Fibroblast of peridontal ligament (primary cell): ENCODE results near the gene SIN3B.

Source experiments
- DNase-seq: peaks from one replicate; pipeline ENCODE4 v3.0.0-alpha.2; 2010; ENCODE audit errors: extremely low read depth

SIN3B gene

DNA sequence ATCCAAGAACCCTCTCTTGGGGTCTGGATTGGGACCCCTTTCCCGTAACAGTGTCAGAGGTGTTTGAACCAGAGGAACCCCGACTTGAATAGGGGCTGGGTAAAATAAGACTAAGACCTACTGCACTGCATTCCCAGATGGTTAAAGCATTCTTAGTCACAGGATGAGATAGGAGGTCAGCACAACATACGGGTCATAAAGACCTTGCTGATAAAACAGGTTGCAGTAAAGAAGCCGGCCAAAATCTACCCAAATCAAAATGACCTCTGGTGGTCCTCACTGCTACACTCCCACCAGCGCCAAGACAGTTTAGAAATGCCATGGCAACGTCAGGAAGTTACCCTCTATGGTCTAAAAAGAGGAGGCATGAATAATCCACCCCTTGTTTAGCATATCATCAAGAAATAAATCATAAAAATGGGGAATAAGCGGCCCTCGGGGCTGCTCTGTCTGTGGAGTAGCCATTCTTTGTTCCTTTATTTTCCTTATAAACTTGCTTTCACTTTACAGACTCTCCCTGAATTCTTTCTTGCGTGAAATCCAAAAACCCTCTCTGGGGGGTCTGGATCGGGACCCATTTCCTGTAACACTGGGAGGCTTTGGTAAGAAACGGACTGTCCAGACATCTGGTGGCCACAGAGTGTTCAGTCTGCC lies 4.4 kb upstream of the SIN3B start:
- no peak for DNase-seq

DNA sequence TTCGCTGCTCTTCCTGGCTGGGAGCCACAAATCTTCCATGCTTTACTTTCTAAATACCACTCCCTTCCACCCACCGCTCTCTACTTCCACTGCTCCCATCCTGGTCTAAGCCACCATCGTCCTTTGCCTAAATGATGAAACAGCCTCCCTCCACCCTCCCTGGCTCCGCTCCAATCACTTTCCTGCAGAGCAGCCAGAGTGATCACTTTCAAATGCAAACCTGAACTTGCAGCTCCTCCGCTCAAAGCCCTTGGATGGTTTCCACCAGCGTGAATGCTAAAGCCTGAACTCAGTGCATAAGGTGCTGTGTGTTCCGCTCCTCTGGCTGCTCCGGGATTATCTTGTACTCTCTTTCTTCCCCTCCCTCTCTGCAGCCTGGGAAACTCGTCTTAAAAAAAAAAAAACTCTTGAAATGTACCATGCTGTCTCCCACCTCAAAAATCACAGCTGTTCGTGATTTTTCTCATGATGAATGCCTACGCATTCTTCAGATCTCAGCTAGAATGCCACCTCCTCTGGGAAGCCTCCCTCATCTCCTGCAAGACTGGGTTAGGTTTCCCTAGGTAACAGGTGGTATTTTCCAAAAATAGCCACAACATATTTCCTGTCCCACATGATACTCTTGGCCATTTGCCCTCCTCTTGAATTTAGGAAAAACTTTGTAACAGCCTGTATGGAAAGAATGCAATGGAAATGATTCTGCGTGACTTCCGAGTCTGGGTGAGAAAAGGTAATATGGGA lies 3.7 kb upstream of the SIN3B start:
- DNase-seq = peak; percentile 79

DNA sequence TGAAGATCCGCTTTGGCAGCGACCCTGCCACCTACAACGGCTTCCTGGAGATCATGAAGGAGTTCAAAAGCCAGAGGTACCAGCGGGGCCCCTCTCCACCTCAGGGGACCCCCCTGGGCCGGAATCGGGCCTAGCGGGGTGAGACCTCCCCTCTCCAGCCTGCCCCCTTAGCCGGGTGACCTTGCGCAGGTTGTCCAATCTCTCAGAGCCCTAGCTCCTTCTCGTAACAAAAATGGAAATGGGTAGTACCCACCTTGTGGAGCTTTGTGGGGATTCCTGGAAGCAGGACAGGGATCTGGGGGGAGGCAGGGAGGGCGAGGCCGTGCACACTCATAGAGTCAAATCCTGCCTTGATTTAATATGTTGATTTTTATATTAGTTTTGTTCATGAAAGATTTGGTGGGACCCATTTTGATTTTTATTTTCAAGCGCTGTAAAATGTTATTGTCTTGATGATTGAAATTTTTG lies 658 bp downstream of the SIN3B start:
- DNase-seq = no peak

DNA sequence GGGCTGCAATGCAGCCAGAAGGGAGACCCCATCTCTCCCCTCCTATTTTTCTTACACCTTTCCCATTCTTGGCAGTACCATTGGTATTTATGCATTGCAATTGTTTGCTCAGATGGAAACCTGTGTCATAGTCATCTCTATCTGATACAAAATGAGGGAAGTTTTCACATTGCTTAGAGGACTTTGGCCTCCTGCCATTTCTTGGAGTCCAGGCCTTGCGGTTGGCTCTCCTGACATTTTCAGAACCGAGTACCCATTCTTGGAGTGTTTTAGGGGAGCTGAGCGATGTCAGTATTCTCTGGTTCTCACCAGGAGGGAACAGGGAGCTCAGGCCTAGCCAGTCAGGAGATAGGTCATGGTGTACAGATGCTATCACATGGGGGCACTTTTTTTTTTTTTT lies 1.5 kb downstream of the SIN3B start:
- DNase-seq = no peak

DNA sequence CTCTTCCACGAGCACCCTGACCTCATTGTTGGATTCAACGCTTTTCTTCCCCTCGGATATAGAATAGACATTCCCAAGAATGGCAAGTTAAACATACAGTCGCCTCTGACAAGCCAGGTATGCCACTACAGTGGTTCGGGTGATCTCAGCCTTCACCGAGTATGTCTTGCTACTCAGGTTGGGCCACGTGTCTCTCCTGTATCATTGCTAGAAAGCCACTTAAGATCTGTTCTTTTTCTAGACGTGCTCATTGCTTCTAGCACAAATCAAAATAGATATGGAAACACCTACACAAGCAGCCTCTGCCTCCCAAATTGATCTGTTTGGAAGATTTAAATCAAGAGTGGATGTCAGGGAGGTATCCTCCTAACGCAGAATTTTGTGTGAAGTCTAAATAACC lies 2.3 kb downstream of the SIN3B start:
- DNase-seq = no peak

DNA sequence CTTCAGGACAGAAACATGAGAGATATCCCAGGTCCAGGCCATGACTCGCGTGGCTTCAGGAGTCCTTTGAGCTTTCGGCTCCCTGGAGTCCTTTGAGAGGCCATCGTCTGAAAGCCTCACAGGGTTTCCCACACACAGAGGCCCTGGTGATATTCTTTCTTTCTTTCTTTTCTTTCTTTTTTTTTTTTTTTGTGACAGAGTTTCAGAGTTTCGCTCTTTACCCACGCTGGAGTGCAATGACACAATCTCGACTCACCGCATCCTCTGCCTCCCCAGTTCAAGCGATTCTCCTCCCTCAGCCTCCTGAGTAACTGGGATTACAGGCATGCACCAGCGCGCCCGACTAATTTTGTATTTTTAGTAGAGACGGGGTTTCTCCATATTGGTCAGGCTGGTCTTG lies 5.5 kb downstream of the SIN3B start:
- no peak for DNase-seq

DNA sequence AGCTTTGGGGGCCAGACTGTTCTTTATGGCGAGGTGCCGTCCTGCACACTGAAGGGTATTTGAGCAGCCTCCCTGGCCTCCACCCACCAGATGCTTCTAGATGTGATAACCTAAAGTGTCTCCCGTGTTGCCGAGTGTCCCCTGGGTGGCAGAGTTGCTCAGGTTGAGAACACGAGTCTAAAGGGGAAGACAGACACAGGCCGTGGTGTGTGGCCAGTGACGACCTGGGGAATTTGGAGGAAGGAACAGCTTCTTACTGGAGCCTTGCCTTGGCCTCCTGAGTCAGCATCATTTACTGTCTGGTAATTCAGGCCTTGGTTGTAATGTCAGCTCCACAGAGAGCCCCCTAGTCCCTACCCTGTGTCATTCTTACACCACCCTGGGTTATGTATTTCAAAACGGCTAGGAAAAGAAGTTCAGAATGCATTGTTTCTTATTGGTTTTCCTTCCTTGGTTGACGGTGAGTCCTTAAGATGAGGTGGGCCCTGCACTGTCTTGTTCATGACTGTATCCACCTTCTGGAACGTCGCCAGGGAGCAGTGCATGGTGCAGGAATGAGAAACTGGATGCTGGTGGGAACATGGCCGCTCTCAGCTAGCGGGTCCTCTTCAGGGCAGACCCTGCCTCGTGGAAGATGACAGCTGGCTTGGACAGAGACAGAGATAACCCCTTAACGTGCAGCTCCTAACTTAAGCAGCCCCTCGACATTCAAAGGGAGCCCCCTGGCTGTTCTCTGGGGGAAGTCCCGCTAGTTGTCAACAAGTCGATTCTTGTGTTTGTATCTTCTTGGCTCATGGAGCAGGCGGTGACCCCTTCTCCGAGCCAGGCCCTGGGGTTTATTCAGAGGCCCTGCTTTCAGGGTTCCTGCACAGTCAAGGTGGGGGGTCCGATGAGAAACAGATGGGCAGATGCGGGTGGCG lies 7.2 kb downstream of the SIN3B start:
- no peak for DNase-seq

DNA sequence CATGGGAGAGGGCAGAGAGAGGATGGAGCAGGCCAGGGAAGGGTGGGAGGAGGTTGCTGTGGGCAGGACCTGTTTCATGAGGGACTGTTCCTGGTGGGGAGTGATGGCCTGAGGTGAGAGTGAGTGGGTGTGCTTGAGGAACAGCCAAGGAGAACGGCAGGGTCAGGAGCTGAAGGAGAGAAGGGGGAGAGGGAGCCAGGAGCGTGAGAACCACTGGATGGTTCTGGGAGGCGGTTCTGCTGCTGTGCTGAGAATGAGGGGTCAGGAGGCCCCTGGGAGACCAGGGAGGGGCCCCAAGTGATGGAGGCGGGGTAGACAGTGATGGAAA lies 7.8 kb downstream of the SIN3B start:
- DNase-seq = no peak

DNA sequence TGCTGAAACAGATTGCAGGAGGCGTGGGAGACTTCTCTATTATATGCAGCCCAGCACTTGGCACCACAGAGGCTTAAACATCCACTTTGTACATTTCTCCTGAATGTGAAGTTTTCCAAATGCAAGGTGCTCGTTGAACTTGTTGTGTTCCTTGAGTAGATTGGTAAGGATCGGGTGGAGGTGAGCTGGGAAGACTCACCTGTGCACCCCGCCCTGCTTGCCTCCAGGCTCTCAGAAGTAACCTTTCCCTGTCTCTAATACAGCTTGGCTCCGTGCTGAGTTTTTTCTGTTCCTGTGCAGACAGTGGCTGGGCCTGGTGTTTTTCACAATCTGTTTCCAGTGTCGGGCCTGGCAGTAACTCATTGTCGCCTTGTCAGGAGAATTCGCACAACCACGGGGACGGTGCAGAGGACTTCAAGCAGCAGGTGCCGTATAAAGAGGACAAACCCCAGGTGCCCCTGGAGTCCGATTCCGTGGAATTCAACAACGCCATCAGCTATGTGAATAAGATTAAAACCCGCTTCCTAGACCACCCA lies 12.3 kb downstream of the SIN3B start:
- DNase-seq = no peak

DNA sequence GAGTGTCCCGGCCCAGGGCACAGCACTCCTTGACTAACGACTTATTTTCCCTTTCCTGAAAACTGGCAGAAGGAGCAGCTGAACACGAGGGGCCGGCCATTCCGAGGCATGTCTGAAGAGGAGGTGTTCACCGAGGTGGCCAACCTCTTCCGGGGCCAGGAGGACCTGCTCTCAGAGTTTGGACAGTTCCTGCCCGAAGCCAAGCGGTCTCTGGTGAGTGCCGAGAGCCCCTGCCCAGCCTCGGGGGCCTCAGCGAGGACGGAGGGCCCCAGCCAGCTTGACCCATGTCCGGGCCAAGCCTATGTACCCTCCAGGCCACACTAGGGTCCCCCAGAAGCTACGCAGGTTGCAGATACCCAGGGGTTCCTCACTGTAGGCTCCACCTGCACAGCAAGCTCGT lies 17.7 kb downstream of the SIN3B start:
- DNase-seq = no peak

DNA sequence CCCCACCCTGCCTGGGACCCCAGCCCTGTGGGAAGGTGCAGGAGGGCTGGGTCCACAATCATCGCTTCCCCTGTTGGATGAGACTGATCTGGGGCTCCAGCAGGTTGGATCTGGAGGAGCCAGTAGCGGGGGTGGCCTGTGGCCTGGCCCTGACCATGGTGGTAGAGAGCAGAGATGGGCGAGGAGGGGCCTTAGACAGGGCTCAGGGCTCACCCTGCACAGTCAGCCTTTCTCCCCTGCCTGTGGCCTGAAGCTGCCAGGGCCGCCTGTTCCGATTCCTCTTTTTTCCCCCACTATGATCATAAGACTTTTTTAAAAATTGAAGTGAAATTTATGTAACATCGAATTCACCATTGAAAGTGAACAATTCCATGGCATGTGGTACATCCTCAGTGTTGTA lies 18.2 kb downstream of the SIN3B start:
- DNase-seq = no peak

DNA sequence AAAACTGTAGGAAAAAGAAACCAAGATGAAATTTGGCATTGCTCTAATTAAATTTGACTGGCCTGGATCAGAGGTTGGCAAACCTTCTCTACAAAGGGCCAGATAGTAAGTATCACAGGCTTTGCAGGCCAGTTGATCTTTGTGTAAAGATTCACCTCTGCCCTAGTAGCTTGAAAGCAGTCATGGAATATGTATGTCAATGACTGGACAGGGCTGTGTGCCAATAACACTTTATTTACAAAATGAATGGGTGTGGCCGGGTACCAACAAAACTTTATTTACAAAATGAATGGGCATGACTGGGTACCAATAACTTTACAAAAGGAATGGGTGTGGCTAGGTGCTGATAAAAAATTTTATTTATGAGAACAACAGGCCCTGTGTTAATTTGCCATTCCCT lies 20.0 kb downstream of the SIN3B start:
- peak; percentile 38 for DNase-seq

DNA sequence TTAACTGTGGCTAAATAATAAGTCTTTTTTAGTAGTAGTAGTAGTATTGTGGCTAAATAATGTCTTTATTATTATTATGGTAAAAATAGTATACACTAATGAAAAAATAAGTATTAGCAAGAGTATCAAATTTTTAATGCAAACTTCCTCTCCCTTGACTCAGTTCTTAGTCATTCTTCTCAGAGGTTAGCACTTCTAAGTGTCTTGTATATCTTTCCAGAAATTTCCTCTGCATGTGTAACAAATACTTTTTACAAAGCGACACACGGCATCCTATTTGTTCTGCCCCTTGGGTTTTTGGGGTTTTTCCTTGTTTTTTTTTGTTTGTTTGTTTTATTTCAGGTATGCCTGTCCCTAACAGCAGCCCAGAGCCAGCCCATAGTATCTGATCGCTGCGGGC lies 20.9 kb downstream of the SIN3B start:
- no peak for DNase-seq

DNA sequence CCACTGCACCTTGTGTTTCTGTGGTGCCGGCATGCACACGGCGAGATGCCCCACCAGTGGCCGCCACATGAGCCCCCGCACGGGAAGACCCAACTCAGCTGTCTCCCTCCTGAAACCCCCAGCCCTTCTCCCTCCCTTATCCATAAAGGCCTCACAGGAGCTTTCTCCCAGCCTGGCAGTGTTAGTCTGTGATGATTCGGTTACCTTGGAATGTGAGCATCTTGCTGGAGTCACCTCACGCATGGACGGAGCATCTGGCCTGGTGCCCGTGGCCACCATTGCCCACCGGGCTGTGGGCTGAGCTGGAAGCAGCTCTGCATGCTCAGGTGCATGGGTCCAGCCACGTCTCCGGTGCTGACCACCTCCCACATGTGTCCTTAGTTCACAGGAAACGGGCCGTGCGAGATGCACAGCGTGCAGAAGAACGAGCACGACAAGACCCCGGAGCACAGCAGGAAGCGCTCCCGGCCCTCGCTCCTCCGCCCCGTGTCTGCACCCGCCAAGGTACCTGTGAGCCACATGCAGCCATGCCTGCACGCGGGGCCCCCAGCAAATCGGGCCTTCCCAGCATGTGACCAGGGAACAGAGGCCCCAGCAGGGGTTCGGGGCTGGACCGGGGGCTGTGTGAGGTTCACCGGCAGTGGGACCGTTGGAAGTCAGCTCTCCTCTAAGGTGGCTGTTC lies 22.0 kb downstream of the SIN3B start:
- no peak for DNase-seq

DNA sequence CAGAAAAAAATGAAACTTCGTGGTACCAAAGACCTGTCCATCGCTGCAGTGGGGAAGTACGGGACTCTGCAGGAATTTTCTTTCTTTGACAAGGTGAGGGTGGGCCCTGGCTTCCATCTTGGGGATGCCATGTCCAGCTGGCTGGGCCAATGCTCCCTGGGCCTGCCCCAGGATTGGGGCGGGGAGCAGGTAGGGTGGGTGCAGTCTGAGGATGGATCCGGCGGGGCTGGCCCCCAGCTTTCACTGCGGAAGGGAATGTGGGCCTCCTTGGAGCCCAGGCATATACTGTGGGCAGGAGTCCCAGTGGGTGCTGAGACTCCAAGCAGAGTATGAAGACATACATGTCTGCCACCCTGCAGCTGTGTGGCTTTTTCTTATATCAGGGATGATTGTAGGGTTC lies 23.9 kb downstream of the SIN3B start:
- no peak for DNase-seq

DNA sequence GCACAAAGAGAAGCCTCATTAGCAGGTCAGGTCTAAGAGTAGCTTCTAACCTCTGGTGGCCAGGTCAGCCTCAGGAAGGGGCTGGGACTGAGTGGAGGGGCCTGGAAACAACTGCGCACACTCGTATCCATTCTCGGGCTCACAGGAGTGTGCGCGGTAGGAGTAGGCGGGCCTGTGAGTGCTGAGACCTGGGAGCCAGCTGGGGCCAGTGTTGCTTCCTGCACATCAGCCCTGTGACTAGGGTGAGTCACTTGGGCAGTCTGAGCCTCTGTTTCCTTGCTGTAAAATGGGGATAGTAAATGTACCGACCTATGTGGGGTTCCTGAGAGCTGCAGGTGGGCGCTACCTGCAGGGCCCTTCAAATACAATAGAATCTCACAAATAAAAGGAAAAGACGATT lies 26.9 kb downstream of the SIN3B start:
- DNase-seq = no peak

DNA sequence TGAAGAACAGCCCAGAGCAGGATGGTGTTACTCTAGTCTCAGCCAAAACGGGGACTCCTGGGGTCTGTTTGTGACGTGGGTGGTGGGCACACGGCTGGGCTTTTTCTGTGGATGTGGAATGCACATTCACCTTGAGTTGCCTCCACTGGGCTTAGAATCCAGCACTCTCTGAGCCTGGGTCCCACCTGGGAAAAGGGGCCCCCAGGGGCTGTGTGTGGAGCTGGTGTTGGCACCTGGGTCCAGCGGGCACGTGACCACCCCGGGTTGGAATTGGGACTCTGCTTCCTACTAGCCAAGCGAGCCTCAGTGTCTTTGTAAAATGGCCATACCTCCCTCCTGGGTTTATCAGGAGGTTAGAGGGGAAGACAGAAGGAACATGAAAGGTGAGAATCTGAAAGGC lies 30.4 kb downstream of the SIN3B start:
- no peak for DNase-seq

DNA sequence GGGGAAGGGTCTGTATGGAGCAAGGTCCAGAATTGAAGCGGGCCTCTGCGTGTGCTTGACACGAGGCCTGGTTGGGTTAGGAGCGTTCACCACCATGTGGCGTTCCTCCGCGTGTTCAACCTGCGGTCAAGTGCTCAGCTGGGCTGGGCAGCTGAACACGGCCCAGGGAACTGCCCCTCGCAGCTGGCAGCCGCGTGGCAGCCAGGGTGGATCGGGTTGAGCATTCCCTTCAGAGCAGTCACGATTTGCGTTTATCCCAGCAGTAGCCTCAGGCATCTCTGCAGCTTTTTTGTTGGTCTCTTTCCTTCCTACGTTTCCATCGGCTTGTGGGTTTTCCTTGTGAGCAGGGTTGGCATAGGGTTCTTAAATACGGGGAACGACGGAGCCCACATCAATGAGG lies 30.9 kb downstream of the SIN3B start:
- peak; percentile 56 for DNase-seq

DNA sequence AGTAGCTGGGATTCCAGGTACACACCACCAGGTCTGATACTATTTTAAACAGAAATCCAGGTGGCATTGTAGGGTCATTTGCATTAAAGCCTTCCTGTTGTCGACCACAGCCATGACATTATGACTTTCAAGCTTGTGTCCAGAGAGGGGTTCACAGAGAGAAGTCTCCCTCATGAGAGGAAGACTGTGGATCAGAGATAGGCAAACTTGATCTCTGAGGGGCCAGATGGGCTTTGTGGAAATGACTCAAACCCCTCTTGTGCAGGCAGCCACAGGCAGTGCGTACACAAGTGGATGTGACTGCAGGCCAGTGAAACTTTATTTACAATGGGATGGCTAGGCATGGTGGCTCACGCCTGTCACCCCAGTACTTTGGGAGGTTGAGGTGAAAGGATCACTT lies 31.8 kb downstream of the SIN3B start:
- no peak for DNase-seq

DNA sequence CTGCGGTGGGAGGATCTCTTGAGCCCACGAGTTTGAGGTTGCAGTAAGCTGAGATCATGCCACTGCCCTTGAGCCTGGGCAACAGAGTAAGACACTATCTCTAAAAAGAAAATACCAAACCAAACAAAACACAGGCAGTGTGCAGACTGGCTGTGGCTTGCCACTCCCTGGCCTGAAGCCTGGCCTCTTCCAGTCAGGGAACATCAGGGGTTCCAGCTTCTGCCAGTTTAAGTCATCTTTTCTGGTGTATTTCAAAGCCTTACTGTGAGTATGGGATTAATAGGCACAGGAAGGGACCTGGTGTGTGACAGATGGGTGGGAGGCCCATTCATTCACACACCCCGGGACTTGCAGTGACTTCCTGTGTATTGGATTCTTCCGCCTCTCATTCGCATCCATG lies 32.6 kb downstream of the SIN3B start:
- DNase-seq = no peak

DNA sequence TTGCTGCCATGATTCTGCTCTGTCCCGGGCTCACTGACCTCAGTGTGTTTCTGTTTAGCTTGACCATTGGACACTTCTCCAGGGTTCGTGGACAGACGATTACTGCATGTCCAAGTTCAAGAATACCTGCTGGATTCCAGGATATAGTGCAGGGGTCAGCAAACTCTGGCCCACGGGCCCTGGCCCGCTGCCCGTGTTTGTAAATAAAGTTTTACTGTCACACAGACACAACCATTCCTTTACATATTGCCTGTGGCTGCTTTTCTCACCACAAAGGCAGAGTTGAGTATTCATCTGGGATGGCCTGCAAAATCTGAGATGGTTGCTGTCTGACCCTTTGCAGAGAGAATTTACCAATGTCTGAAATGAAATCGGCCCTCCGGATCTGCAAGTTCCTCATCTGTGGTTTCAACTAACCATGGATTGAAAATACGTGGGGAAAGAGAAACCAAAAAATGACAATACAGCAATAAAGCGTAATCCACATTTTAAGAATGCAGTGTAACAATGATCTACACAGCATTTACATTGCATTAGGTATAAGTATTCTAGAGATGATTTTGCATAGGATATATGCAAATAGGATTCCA lies 33.7 kb downstream of the SIN3B start:
- no peak for DNase-seq

DNA sequence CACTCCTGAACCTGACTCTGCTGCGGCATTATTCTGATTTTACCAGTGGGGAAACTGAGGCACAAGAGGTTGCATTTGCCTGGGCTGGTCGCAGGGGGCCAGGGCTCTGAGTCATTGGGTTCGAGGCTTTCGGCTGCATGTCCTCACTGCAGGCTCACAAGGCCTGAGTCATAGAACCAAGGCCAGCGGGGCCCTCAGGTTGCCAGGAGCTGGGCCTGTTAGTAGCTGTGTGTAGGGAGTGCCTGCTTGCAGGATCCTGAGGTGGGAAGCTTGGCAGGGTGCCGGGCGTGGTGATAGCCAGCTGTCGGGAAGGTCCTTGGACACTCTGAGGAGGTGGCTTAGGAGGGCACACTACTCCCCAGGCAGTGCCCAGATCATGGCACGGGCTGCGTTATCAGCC lies 38.0 kb downstream of the SIN3B start:
- no peak for DNase-seq
